NCI-H524 (cell line): ENCODE data around the gene KSR2.
A peak's percentile ranks its signal among the peaks of the same experiment; 100 is the strongest.
"Not testable (repeated sequence)": the region's sequence is repeated elsewhere in the genome, so short reads cannot be mapped to it uniquely, and the experiment has no call there.

Experiments
- DNase-seq, 2 experiments: peaks; one replicate each; lab custom pipeline; 2025; lab: John Stamatoyannopoulos, UW

The KSR2 gene

DNA sequence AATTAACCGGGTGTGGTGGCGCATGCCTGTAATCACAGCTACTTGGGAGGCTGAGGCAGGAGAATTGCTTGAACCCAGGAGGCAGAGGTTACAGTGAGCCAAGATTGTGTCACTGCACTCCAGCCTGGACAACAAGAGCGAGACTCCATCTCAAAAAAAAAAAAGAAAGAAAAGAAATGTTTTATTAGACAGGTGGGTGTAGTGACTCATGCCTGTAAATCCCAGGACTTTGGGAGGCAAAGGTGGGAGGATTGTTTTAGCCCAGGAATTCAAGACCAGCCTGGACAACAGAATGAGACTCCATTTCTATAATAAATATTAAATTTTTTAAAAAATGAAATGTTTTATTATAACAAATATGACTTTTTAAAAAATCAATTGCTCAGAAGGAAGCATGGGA, 77.5 kb downstream of the KSR2 start:
- not testable (repeated sequence) for DNase-seq

DNA sequence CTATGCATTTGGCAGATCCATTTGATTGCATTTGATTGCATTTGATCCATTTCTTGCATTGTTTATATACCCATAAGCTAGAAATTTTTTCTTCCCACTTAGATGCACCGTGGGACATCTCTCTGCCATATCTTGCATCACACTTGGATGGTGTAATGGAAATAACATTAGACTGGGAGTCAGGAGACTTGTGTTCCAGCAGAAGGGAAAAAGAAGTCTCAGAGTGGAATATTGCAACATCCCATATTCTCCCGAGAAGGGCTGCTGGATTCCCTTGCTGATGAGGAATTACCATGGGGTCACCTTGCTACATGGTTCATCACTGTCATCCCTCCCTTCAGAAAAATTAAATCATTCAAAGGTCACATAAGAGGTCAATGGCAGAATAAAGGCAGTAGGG, 78.1 kb downstream of the KSR2 start:
- no peak for DNase-seq

DNA sequence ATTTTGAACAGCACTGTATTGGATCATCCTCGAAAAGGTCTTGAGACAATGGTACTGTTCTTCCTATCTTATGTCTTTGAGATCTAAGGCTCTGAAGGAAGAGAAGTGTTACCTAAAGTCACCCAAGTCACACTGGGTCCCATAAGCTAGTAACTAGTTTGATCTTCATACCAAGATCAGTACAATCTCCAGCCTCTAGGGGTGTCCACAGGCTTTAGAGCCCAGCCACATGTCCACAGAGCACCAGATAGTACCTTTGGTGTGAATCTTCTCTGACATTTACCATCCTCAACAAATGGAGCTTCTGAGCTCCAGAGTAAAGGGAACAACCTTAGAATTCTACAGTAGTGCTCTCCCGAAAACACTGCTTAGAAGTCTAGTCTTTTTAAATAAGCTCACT, 78.7 kb downstream of the KSR2 start:
- no peak for DNase-seq

DNA sequence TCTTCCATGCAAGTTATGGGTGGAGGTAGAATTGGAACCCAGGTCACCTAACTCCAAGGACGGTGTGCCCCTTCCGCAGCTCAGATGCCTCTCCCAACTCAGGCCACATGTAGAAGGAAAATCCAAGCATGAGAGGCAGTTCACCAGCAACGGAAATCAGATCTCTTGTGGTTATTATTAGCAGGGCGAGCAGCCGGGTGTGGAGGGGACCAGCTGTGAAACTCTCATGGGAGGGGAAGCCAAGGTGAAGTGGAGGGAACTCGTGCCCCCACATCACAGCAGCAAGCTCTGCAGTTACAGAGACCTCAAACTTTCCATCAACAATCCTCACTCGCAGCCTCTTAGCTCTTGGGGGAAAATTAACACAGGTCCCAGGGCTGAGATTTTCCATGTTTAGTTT, 79.7 kb downstream of the KSR2 start:
- DNase-seq = no peak

DNA sequence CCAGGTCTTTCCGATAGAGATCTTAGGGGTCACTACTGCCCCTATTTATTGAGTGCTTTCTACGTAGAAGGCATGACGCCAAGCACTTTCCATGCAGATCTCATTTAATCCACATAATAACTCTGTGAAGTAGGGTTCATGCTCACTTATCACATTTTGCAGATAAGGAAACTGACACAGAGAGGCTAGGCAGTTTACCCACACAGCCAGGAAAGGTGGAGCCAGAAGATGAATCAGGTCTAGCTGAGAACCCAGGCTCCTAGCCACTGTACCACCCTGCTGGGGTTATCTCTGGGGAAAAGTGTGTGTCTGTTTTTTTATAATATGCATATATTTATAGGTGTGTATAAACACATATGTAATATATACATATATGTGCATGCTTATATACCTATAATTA, 83.6 kb downstream of the KSR2 start:
- DNase-seq = no peak

- no peak for DNase-seq
These were observed 84.6 kb downstream of the KSR2 start for GRCh38 chr12:117884161-117884560.

GRCh38 chr12:117882603-117883184, 86.1 kb downstream of the KSR2 start:
- no peak for DNase-seq

DNA sequence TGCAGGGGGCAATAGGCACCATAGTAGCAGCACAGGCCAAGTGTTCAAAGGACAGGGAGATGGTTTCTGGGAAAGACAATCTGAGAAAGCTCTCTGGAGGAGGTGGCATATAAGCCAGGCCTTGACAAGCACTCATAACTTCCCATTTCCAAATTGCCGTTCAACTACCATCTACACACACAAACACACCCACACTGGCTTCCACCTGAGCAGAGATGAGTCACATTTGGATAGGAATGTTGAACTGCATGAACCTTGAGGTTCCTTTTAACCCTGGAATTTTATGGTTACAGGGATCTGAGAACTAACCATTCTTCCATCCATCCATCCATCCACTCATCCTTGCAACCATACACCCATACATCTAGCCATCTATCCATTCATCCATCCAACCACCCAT, 86.6 kb downstream of the KSR2 start:
- DNase-seq = no peak

- no peak for DNase-seq
These were observed 87.3 kb downstream of the KSR2 start for GRCh38 chr12:117881517-117881916.

DNA sequence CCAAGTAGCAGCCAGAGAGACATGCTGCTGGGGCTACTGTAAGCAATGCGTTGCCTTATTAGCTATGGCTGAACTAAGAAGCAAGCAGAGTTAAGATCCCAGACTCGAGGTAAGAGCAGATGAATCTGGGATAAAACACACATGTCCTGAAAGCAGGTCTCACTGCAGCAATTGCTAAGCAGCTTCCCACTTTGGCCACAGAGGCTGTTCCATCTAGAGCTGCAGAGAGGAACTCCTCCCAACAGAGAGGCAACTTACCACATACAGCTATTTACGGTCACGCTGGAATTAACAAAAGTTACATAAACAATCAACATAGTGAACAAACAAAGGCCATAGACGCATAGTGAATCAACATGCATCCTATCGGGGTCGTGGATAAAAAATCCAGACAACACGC, 90.2 kb downstream of the KSR2 start:
- no peak for DNase-seq

GRCh38 chr12:117876436-117876816, 92.4 kb downstream of the KSR2 start:
- no peak for DNase-seq

GRCh38 chr12:117875744-117876435, 92.9 kb downstream of the KSR2 start:
- peak; percentile 63 to 90 for DNase-seq

- peak; percentile 4 to 69 for DNase-seq
These were observed 93.9 kb downstream of the KSR2 start for GRCh38 chr12:117874842-117875434.

DNA sequence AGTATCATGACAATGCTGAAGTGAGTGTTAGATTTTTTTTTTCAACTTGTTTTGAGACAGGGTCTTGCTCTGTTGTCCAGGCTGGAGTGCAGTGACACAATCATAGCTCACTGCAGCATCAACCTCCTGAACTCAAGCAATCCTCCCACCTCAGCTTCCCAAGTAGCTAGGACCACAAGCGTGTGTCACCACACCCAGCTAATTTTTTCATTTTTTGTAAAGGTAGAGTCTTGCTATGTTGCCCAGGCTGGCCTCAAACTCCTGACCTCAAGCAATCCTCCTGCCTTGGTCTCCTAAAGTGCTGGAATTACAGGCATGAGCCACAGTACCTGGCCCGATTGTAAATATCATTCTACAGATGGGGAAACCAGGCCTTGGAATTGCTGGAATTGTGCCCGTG, 94.6 kb downstream of the KSR2 start:
- DNase-seq = not testable (repeated sequence)

- peak; percentile 79 to 88 for DNase-seq
These were observed 96.1 kb downstream of the KSR2 start for GRCh38 chr12:117872546-117873169.

DNA sequence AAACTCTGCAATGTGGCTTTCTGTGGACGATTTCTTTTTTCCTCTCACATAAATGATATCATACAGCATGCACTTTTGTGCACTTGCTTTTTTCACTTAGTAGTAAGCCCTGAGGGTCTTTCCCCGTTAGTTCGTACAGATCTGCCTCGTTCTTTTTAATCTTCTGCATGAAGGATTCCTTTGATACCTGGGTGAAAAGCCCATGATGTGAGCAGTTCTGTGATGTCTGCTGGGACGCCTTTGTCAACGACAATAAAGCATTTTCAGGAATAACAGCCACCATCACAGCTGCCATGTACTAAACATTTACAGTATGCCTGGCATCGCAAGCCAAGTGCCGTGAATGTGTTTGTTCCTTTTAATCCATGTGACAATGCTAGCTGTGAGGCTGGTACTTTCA, 99.2 kb downstream of the KSR2 start:
- DNase-seq = no peak

GRCh38 chr12:117867348-117867747, 101.4 kb downstream of the KSR2 start:
- no peak for DNase-seq

DNA sequence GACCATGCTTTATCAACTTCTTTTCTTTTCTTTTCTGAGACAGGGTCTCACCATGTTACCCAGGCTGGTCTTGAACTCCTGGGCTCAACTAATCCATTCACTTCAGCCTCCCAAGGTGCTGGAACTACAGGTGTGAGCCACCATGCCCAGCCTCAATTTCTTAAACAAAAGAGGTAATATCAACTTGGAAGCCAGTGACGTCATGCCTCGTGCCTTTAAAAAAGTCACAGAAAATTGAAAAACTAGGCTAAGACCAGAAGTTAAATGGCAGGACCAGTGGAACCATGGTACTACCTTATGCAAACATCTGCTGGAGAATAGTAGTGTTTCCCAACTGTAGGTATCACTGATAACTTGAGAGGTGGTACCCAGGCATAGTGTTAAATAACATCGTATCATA, 103.3 kb downstream of the KSR2 start:
- DNase-seq = no peak

- DNase-seq = peak in 1 of 2 experiments; percentile 75
These were observed 105.6 kb downstream of the KSR2 start for GRCh38 chr12:117863002-117863709.

GRCh38 chr12:117861691-117862090, 107.1 kb downstream of the KSR2 start:
- DNase-seq = no peak

DNA sequence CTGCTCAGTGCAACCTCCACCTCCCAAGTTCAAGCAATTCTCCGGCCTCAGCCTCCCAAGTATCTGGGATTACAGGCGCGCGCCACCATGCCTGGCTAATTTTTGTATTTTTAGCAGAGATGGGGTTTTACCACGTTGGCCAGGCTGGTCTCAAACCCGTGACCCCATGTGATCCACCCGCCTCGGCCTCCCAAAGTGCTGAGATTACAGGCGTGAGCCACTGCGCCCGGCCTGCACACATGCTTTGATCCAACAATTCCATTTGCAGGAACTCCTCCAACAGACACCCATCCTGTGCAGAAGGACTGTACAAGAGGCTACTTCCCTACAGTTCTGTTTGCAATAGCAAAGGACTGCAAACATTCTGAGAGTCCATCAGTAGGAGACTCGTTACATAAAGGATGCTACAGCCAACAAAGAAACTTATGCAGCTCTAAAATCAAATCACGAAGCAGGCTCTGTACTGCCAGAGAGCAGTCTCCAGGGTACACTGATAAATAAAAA, 108.0 kb downstream of the KSR2 start:
- DNase-seq = not testable (repeated sequence)

GRCh38 chr12:117860111-117860510, 108.7 kb downstream of the KSR2 start:
- no peak for DNase-seq
